Activated CD4-positive, CD25-positive, alpha-beta regulatory T cell treated with anti-CD3 and anti-CD28 coated beads, Interleukin-2, amount 50 U/mL, for 24 hours (primary cell): ENCODE data around the gene EP400.

Experiments used
- ATAC-seq, 2 donors: fragments of 150-1000 bp; cut with Tn5 transposase; one replicate each; pipeline ENCODE4 v1.10.0; 2021; ENCODE audit warnings: mild to moderate bottlenecking in 1 of 2, moderate library complexity in 1 of 2

The EP400 gene

GRCh38 chr12:131949431-131950181, at the start of gene EP400:
TSS of gene EP400 (plus strand) at chr12:131949942. CDS start at chr12:131960620, 10,678 bp downstream.
- ATAC-seq = peak; percentile 93 to 94

GRCh38 chr12:131900397-131900796, 49.3 kb upstream of the EP400 start:
- no peak for ATAC-seq

GRCh38 chr12:131901431-131902331, 48.1 kb upstream of the EP400 start:
- no peak for ATAC-seq

GRCh38 chr12:131902332-131903241, 47.2 kb upstream of the EP400 start:
- ATAC-seq = no peak

GRCh38 chr12:131903270-131904255, 46.2 kb upstream of the EP400 start:
- no peak for ATAC-seq

GRCh38 chr12:131904346-131904745, 45.4 kb upstream of the EP400 start:
- ATAC-seq = no peak

GRCh38 chr12:131905081-131905629, 44.6 kb upstream of the EP400 start:
- no peak for ATAC-seq

- no peak for ATAC-seq
These were observed 44.1 kb upstream of the EP400 start for GRCh38 chr12:131905630-131906091.

GRCh38 chr12:131907379-131908091, 42.2 kb upstream of the EP400 start:
- ATAC-seq = no peak

GRCh38 chr12:131908092-131909080, 41.4 kb upstream of the EP400 start:
- ATAC-seq = no peak

GRCh38 chr12:131909081-131909751, 40.5 kb upstream of the EP400 start:
- ATAC-seq = no peak

- no peak for ATAC-seq
These were observed 40.0 kb upstream of the EP400 start for GRCh38 chr12:131909752-131910219.

- ATAC-seq = no peak
These were observed 39.3 kb upstream of the EP400 start for GRCh38 chr12:131910302-131911027.

GRCh38 chr12:131911028-131911650, 38.6 kb upstream of the EP400 start:
- ATAC-seq = no peak

GRCh38 chr12:131911851-131912477, 37.8 kb upstream of the EP400 start:
- ATAC-seq = no peak

- no peak for ATAC-seq
These were observed 37.0 kb upstream of the EP400 start for GRCh38 chr12:131912518-131913274.
